B cell (primary cell): ENCODE data around the gene ZNF408. TPM values are rescaled to one million over a fixed set of nuclear protein-coding genes. Genes with fewer than 3 reads are reported as not detected.

ENCODE experiments used
- ATAC-seq: fragments of 200-7000 bp; cut with Tn5 transposase; one replicate; pipeline ENCODE4 v1.10.0; 2021; ENCODE audit warnings: low read depth, mild to moderate bottlenecking, moderate number of reproducible peaks, moderate library complexity
- CTCF ChIA-PET: fragments of 350-600 bp; sonication (Branson Sonifier 250); formaldehyde crosslinking; loops from one replicate; lab custom pipeline; 2021; ENCODE audit warnings: antibody characterized with exemption, inconsistent platforms; lab: Charles Lee
- POLR2A ChIA-PET: fragments of 350-600 bp; sonication (Branson Sonifier 250); formaldehyde crosslinking; loops from one replicate; lab custom pipeline; 2021; ENCODE audit warnings: antibody characterized with exemption; lab: Charles Lee
- DNase-seq: peaks from one replicate; pipeline ENCODE4 v3.0.0; 2013
- H2AFZ ChIP-seq: 2 replicates; pipeline ENCODE4 v1.6.1; 2012; ENCODE audit warnings: mild to moderate bottlenecking, low read depth, low read length; ENCODE audit not compliant: insufficient read depth, poor library complexity, severe bottlenecking
- H3K27ac ChIP-seq, 2 donors: 1 replicate in 1 of 2; 2 replicates in 1 of 2; pipeline ENCODE4 v1.5.1; 2012 to 2013; ENCODE audit warnings: low read length in 2 of 2, mild to moderate bottlenecking in 2 of 2, moderate library complexity in 1 of 2
- H3K27me3 ChIP-seq, 4 experiments: fragments of 200-600 bp in 1 of 4; sonication (generic) in 1 of 4; replicated peaks in 1 of 4; 1 replicate in 2 of 4; 2 replicates in 2 of 4; pipeline versions ENCODE4 v1.6.1 to v1.7.0; 2013 to 2016; ENCODE audit warnings: low read length in 3 of 4, mild to moderate bottlenecking in 2 of 4, mixed read lengths in 1 of 4, moderate library complexity in 1 of 4; ENCODE audit not compliant: insufficient read depth in 4 of 4, control insufficient read depth in 3 of 4; ENCODE audit errors: control extremely low read depth in 1 of 4
- H3K36me3 ChIP-seq, 2 experiments: replicated peaks in 1 of 2; 1 replicate in 1 of 2; 2 replicates in 1 of 2; pipeline versions ENCODE4 v1.6.1 to v1.7.1; 2013; ENCODE audit warnings: low read length in 1 of 2; ENCODE audit not compliant: insufficient read depth in 2 of 2, control insufficient read depth in 1 of 2; ENCODE audit errors: control extremely low read depth in 1 of 2, extremely low read depth in 1 of 2
- H3K4me1 ChIP-seq, 2 donors: fragments of 200-600 bp in 1 of 2; sonication (generic) in 1 of 2; 1 replicate in 1 of 2; 2 replicates in 1 of 2; pipeline versions ENCODE4 v1.5.1 to v1.6.1; 2013 to 2017; ENCODE audit warnings: low read length in 2 of 2; ENCODE audit not compliant: control insufficient read depth in 2 of 2, insufficient read depth in 2 of 2
- H3K4me2 ChIP-seq: replicated peaks from 2 replicates; pipeline ENCODE3; 2012; ENCODE audit warnings: mild to moderate bottlenecking, low read depth, low read length; ENCODE audit not compliant: poor library complexity, severe bottlenecking
- H3K4me3 ChIP-seq, 5 experiments: fragments of 200-600 bp in 1 of 5; sonication (generic) in 1 of 5; 1 replicate in 3 of 5; 2 replicates in 2 of 5; pipeline versions ENCODE4 v1.5.1 to v1.7.0; 2011 to 2016; ENCODE audit warnings: low read length in 4 of 5, mild to moderate bottlenecking in 4 of 5, low read depth in 2 of 5, control low read depth in 1 of 5, moderate library complexity in 1 of 5; ENCODE audit not compliant: insufficient read depth in 1 of 5; ENCODE audit errors: control extremely low read depth in 1 of 5, extremely low read depth in 1 of 5
- H3K79me2 ChIP-seq: fragments of 200-600 bp; sonication (generic); one replicate; pipeline ENCODE4 v1.6.0; 2016; ENCODE audit warnings: low read length; ENCODE audit not compliant: control insufficient read depth, insufficient read depth
- H3K9ac ChIP-seq: fragments of 200-600 bp; sonication (generic); 2 replicates; pipeline ENCODE4 v1.6.1; 2017; ENCODE audit warnings: mild to moderate bottlenecking, low read length, moderate library complexity
- H3K9me3 ChIP-seq, 3 donors: one replicate each; pipeline versions ENCODE4 v1.6.1 to v1.7.1; 2013; ENCODE audit warnings: low read length in 2 of 3; ENCODE audit not compliant: control insufficient read depth in 2 of 3, insufficient read depth in 1 of 3; ENCODE audit errors: control extremely low read depth in 1 of 3
- H4K20me1 ChIP-seq: 2 replicates; pipeline ENCODE4 v1.6.0; 2012; ENCODE audit warnings: mild to moderate bottlenecking, low read length; ENCODE audit not compliant: insufficient read depth, control insufficient read depth, poor library complexity, severe bottlenecking
- H3K27ac Mint-ChIP-seq: one replicate; pipeline ENCODE4 v1.8.0; 2021; ENCODE audit warnings: mixed read lengths
- H3K27me3 Mint-ChIP-seq: one replicate; pipeline ENCODE4 v1.8.0; 2021; ENCODE audit warnings: mixed read lengths
- H3K4me1 Mint-ChIP-seq: one replicate; pipeline ENCODE4 v1.8.0; 2021; ENCODE audit warnings: mixed read lengths
- H3K4me3 Mint-ChIP-seq: one replicate; pipeline ENCODE4 v1.8.0; 2021; ENCODE audit warnings: mixed read lengths
- H3K9me3 Mint-ChIP-seq: one replicate; pipeline ENCODE4 v1.8.0; 2022; ENCODE audit warnings: mixed read lengths; ENCODE audit not compliant: insufficient read depth
- CTCF ChIP-seq: fragments of 200-600 bp; IDR thresholded peaks from one replicate; pipeline ENCODE4 v1.8.0; 2022; ENCODE audit warnings: antibody characterized with exemption, mild to moderate bottlenecking
- EZH2 ChIP-seq: IDR thresholded peaks from 2 replicates; pipeline ENCODE4 v1.6.1; 2012; ENCODE audit warnings: borderline replicate concordance, low read depth, mild to moderate bottlenecking, moderate library complexity, low read length; ENCODE audit not compliant: insufficient read depth, poor library complexity, severe bottlenecking
- WGBS: methylation state at CpG from one replicate; pipeline ENCODE4 v1.1.5; 2013; ENCODE audit warnings: missing lambda C conversion rate; ENCODE audit not compliant: insufficient coverage; 5-methylcytosine and 5-hydroxymethylcytosine counted together
- intact Hi-C: fragments of 100-400 bp; cut with micrococcal nuclease; formaldehyde crosslinking; loops from one replicate; pipeline ENCODE4 v1.10.0; 2022
- polyA plus RNA-seq: library from polyadenylated mRNA; depleted of rRNA; stranded (reverse); fragments of >200 nt; gene quantifications from 2 replicates; pipeline ENCODE4 v1.2.3, GENCODE V29; 2012
- total RNA-seq, 2 donors: library from RNA; stranded (reverse); fragments of 120-200 nt in 1 of 2; gene quantifications; 1 replicate in 1 of 2; 2 replicates in 1 of 2; pipeline versions ENCODE4 v1.2.3 to v1.2.4, GENCODE V29; 2013 to 2022

ZNF408 gene
- total and polyA plus RNA-seq, 2 donors (not counting 1 experiment from before 2014, with no cell fraction given) = 8.3 to 22.3 TPM

DNA sequence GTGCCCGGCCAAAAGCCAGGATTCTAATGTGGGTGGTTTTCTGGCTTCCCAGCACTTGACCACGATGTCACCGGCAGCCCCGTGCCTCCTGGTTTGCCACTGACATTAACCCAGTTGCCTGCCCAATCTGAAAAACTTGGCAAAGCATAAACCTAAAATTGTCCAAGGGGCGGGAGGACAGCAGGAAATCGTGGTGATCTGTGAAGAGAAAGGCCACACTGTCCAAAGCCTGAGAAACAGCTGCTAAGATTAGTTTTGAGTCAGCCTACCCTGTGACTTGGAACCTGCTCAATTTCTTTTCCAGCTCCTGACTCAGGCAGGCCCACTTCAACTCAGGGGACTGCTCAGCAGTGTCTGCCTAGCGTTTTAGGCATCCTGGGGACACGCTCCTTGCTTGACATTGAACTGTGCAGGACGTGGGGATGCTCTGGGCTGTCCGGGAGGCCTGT is 10.0 kb downstream of the ZNF408 start:
- CTCF ChIA-PET = no interaction called here
- TF ChIP-seq EZH2 (no peak), CTCF (no peak)
- Histone ChIP-seq H3K27ac (no peak overlapping the region), H3K9me3 (no peaks in the 10 kb centered on the region), H3K79me2 (peaks cover 3% of the 10 kb centered on the region), H3K4me2 (no peak overlapping the region), H3K4me3 (no peak overlapping the region), H3K9ac (no peak overlapping the region), H3K4me1 (no peaks in the 10 kb centered on the region), H3K36me3 (peaks cover 1 to 19% of the 10 kb centered on the region in 2 experiments), H4K20me1 (no peaks in the 10 kb centered on the region), H2AFZ (no peak overlapping the region), H3K27me3 (no peaks in the 10 kb centered on the region)
- no peaks in the 10 kb centered on the region for H3K9me3 Mint-ChIP-seq
- POLR2A ChIA-PET = no interaction called here
- DNase-seq = no peak
- H3K4me1 Mint-ChIP-seq = no peaks in the 10 kb centered on the region
- no peak overlapping the region for H3K27ac Mint-ChIP-seq
- no peak for ATAC-seq
- no peaks in the 10 kb centered on the region for H3K27me3 Mint-ChIP-seq
- H3K4me3 Mint-ChIP-seq = no peak overlapping the region
- intact Hi-C loops = no loop called here
- 95% methylated on average over 8 of the region's 10 CpGs for WGBS

GRCh38 chr11:46711303-46711702 is 10.5 kb downstream of the ZNF408 start:
- POLR2A ChIA-PET = no interaction called here
- 100% methylated on average over 1 of the region's 5 CpGs for WGBS

More at GRCh38 chr11:46711303-46711702, 10.5 kb downstream of the ZNF408 start:
- intact Hi-C loops = no loop called here
- Histone ChIP-seq H4K20me1 (no peaks in the 10 kb centered on the region), H3K27ac (no peak overlapping the region), H3K4me2 (no peak overlapping the region), H3K4me3 (no peak overlapping the region), H2AFZ (no peak overlapping the region), H3K79me2 (no peaks in the 10 kb centered on the region), H3K27me3 (no peaks in the 10 kb centered on the region), H3K9ac (no peak overlapping the region), H3K4me1 (no peaks in the 10 kb centered on the region), H3K36me3 (peaks cover 1 to 16% of the 10 kb centered on the region in 2 experiments), H3K9me3 (no peaks in the 10 kb centered on the region)
- ATAC-seq (no peak), DNase-seq (no peak)
- H3K4me3 Mint-ChIP-seq = no peak overlapping the region
- no peak overlapping the region for H3K27ac Mint-ChIP-seq
- H3K4me1 Mint-ChIP-seq = no peaks in the 10 kb centered on the region
- no peaks in the 10 kb centered on the region for H3K27me3 Mint-ChIP-seq
- CTCF ChIA-PET = no interaction called here
- no peak for TF ChIP-seq EZH2
- TF ChIP-seq CTCF = no peak
- H3K9me3 Mint-ChIP-seq = no peaks in the 10 kb centered on the region
